Naive thymus-derived CD8-positive, alpha-beta T cell (primary cell): Measurements from ENCODE around the gene ABCA7. TPM values are rescaled to one million over a fixed set of nuclear protein-coding genes. Genes with fewer than 3 reads are reported as not detected.

ENCODE experiments used
- ATAC-seq, 2 donors: fragments of 150-1000 bp; cut with Tn5 transposase in 1 of 2; sonication (Bioruptor Pico), chemical (Tn5 transposase) in 1 of 2; 1 replicate in 1 of 2; 2 replicates in 1 of 2; pipeline ENCODE4 v1.10.0; 2021; ENCODE audit warnings: mild to moderate bottlenecking in 2 of 2, moderate library complexity in 2 of 2
- POLR2A ChIA-PET: fragments of 350-600 bp; sonication (Branson Sonifier 250); formaldehyde crosslinking; loops from one replicate; lab custom pipeline; 2021; ENCODE audit warnings: antibody characterized with exemption; lab: Charles Lee
- DNase-seq, 10 donors: peaks; one replicate each; pipeline versions ENCODE4 v3.0.0 to v3.0.0-alpha.2; 2020 to 2022
- H3K27ac Mint-ChIP-seq, 10 donors: one replicate each; pipeline ENCODE4 v1.8.0; 2020 to 2022; ENCODE audit warnings: mild to moderate bottlenecking in 10 of 10, mixed read lengths in 10 of 10, moderate library complexity in 4 of 10, inconsistent platforms in 1 of 10
- H3K27me3 Mint-ChIP-seq, 5 donors: one replicate each; pipeline ENCODE4 v1.8.0; 2021 to 2022; ENCODE audit warnings: mixed read lengths in 5 of 5
- H3K36me3 Mint-ChIP-seq, 3 donors: one replicate each; pipeline ENCODE4 v1.8.0; 2020 to 2022; ENCODE audit warnings: mixed read lengths in 3 of 3, mild to moderate bottlenecking in 2 of 3, inconsistent platforms in 1 of 3
- H3K4me1 Mint-ChIP-seq, 4 donors: one replicate each; pipeline ENCODE4 v1.8.0; 2021 to 2022; ENCODE audit warnings: mixed read lengths in 4 of 4
- H3K4me3 Mint-ChIP-seq, 10 donors: one replicate each; pipeline ENCODE4 v1.8.0; 2020 to 2022; ENCODE audit warnings: mild to moderate bottlenecking in 10 of 10, mixed read lengths in 10 of 10, moderate library complexity in 6 of 10, inconsistent platforms in 1 of 10
- H3K9me3 Mint-ChIP-seq, 9 donors: one replicate each; pipeline ENCODE4 v1.8.0; 2020 to 2022; ENCODE audit warnings: mixed read lengths in 9 of 9, mild to moderate bottlenecking in 3 of 9, inconsistent platforms in 1 of 9, moderate library complexity in 1 of 9
- polyA plus RNA-seq, 3 donors: library from polyadenylated mRNA; unstranded; fragments of 300-500 nt; fragmentation: Illumina TruSeq; gene quantifications; one replicate each; pipeline ENCODE4 v1.2.3, GENCODE V29; 2021
- total RNA-seq, 8 experiments: library from RNA in 2 of 8; stranded (reverse) in 2 of 8; gene quantifications; one replicate each; pipeline ENCODE4 v1.2.3 and lab custom pipeline; 2021 to 2026

ABCA7 gene
- total and polyA plus RNA-seq, 5 experiments from 2014 or later = 4.2 to 232 (median 14.4) TPM

DNA sequence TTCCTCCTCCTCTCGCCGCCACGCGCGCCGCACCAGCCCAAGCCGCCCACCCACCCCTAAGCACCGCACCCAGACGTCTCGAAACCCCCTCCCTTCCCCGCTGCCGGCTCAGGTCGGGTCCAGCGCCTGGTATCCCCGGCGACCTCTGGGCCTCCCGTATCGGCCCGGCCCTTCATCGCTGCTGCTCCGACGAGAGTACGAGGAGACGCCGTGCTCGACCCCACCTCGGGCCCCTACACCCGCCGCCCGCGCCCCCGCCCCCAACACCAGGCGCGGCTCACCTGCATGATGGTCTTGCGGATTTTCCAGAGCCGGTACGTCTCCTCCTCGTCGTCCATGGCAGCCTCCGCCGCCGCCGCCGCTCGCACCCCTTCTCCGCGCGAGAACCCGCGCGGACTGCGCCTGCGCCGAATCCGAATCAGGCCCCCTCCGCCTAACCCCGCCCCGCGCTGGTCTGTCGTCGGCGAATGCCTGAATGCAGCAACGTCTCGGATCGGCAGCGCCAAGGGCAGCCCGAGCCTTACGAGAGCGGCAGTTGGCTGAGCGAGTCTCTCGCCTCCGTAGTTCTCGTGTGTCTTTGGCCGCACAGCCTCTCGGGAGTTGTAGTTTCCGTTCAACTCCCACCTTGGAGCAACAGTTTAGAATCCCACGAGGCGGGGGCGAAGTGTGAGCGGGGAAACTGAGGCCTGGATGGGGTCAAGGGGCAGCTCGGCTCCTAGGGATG, 55.2 kb downstream of the ABCA7 start, which contains the start of gene POLR2E:
TSS of gene POLR2E (minus strand) at position 398 of the 724 bp plus-strand sequence. CDS start at position 338, 60 bp downstream.
- H3K4me3 Mint-ChIP-seq = peak within 1 kb of the TSS; percentile 88 to 97 (median 94)
- peak; percentile 96 to 100 (median 99) for DNase-seq
- ATAC-seq = peak; percentile 85 to 89
- peaks cover 0 to 2% (median 0%) of the 10 kb centered on the region in 9 donors for H3K9me3 Mint-ChIP-seq
- H3K36me3 Mint-ChIP-seq = peaks cover 0 to 18% (median 2%) of the 10 kb centered on the region in 3 donors
- no peaks in the 10 kb centered on the region for H3K27me3 Mint-ChIP-seq
- H3K4me1 Mint-ChIP-seq = peaks cover 18 to 61% (median 59%) of the 10 kb centered on the region in 4 donors
- peak within 1 kb of the TSS; percentile 77 to 97 (median 94) for H3K27ac Mint-ChIP-seq
- POLR2A ChIA-PET = interaction anchor here (0.6 to 16.6 kb wide), 13 partner anchors 9 to 232 kb away, joined by 3 to 621 read pairs (median 4); partner anchors contain the start of genes ABCA7, ARHGAP45, CIRBP and GPX4

DNA sequence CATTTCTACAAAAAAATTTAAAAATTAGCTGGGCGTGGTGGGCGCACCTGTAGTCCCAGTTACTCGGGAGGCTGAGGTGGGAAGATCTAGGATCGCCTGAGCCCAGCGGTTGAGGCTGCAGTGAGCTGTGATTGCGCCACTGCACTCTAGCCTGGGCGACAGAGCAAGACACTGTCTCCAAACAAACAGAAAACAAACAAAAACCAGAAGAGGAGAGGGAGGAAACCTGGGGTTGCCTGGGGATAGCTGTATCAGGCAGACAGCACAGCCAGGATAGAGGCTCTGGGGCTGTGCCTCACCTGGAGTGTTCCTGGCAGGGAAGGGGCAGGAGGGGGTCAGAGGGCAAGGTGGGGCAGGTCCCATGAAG, 57.9 kb downstream of the ABCA7 start:
- no peak for ATAC-seq
- Mint-ChIP-seq H3K27ac (peak overlapping the region in 5 of 10 donors; percentile 18 to 83 (median 62)), H3K4me3 (peak overlapping the region in 1 of 10 donors; percentile 11), H3K9me3 (peaks cover 0 to 2% (median 0%) of the 10 kb centered on the region in 9 donors), H3K36me3 (peaks cover 0 to 8% (median 0%) of the 10 kb centered on the region in 3 donors), H3K4me1 (peaks cover 20 to 70% (median 65%) of the 10 kb centered on the region in 4 donors), H3K27me3 (no peaks in the 10 kb centered on the region)
- POLR2A ChIA-PET = interaction anchor here (0.6 to 16.6 kb wide), 4 partner anchors 16 to 297 kb away, joined by 3 to 621 read pairs (median 3); partner anchors contain the start of gene ARHGAP45
- DNase-seq = no peak

DNA sequence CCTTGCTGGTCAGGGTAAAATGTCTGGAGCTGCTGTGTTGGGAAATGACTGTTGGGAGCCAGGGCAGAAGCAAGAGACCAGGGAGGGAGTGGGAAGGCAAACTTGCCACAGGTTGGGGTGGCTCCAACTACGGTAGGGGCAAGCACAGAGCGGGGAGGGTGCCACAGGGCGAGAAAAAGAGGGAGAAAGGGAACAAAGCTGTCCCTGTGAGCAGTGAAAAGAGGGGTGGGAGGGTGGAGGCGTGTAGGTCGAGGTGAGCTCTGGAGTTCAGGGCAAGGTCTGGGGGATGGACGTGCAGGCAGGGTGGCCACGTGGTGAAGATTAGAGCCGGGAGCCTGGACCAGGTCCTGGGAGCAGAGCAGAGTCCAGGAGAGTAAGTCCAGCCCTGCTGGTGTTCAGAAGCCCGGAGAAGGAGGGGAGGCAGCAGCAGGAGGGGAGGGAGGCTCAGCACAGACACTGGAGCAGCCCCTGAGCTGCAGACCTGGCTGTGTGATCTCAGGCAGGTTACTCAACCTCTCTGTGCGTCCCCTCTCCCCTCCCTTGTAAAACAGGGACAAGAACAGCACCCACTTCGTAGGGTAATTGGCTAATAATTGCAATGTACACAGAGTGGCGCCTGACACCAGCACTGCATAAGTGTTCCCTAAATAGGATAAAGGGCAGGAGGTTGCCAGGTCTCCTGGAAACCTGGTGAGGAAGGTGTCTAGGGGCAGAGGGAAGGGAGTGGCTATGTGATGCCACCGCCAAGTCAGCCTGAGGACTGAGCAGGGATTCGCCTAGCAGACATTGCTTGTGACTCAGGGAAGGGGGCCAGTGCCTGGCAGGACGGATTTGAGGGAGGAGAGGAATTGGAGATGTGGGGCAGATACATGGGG, 58.5 kb downstream of the ABCA7 start:
- Mint-ChIP-seq H3K27me3 (no peaks in the 10 kb centered on the region), H3K4me1 (peaks cover 20 to 69% (median 63%) of the 10 kb centered on the region in 4 donors), H3K9me3 (peaks cover 0 to 2% (median 0%) of the 10 kb centered on the region in 9 donors), H3K27ac (peak overlapping the region in 7 of 10 donors; percentile 19 to 83 (median 62)), H3K36me3 (peaks cover 0 to 4% (median 0%) of the 10 kb centered on the region in 3 donors), H3K4me3 (peak overlapping the region in 2 of 10 donors; percentile 10 to 22)
- DNase-seq = no peak
- POLR2A ChIA-PET = interaction anchor here (0.7 to 16.6 kb wide), 3 partner anchors 21 to 298 kb away, joined by 3 to 621 read pairs (median 3); partner anchors contain the start of gene ARHGAP45
- no peak for ATAC-seq

DNA sequence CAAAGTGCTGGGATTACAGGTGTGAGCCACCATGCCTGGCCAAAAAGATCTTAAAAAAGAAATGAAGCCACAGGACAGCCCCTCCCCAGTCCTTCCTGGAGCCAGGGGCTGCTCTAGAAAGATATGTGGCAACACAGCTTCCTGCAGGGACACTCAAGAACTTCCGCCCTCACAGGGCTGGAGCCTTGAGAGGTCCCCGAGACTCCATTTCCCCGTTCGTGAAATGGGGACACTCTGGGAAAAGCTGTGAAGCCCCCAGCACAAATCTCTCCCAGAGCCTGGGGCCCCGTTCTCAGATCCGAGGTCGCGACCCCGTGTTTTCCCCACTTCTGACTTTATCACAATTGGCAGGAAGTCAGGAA, 61.4 kb downstream of the ABCA7 start:
- no peaks in the 10 kb centered on the region for H3K36me3 Mint-ChIP-seq
- H3K4me3 Mint-ChIP-seq = peak overlapping the region; percentile 41 to 81 (median 64)
- DNase-seq (no peak), ATAC-seq (no peak)
- POLR2A ChIA-PET = interaction anchor here (1.2 to 16.6 kb wide), 3 partner anchors 24 to 74 kb away, joined by 3 to 621 read pairs (median 7); partner anchors contain the start of genes ARHGAP45 and CNN2
- H3K4me1 Mint-ChIP-seq = peaks cover 14 to 57% (median 42%) of the 10 kb centered on the region in 4 donors
- H3K27ac Mint-ChIP-seq = peak overlapping the region; percentile 66 to 95 (median 85)
- no peaks in the 10 kb centered on the region for H3K27me3 Mint-ChIP-seq
- H3K9me3 Mint-ChIP-seq = peaks cover 0 to 2% (median 0%) of the 10 kb centered on the region in 9 donors

DNA sequence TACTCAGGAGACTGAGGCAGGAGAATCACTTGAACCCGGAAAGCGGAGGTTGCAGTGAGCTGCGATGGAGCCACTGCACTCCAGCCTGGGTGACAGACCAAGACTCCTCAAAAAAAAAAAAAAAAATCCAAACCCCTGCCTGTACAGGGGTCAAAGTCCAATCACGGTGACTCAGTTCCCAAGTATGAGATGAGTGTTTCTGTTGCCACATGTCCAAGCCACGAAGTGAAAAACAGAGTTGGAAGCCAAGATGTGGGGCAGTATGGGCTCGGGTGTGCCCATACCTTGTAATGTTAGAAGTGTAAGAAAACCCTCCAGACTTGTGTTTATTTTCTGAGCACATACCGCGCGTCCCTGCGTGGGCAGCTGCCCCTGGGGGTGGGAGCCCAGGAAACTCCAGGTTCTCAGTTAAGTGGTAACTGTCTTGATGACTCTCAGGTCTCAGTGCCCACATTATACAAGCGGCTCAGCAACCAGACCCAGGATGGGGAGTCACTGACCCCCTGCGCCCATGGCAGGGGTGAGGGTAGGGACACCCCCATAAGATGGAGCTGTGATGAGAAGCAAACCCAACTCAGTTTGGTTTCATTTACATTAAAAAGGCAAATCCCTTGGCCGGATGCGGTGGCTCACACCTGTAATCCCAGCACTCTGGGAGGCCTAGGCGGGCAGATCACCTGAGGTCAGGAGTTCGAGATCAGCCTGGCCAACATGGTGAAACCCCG, 62.7 kb downstream of the ABCA7 start:
- POLR2A ChIA-PET = interaction anchor here (0.7 to 16.6 kb wide), 10 partner anchors 8 to 1376 kb away, joined by 3 to 621 read pairs (median 7); partner anchors contain the start of genes ARHGAP45, CIRBP and POLR2E
- no peak for ATAC-seq
- Mint-ChIP-seq H3K9me3 (peaks cover 0 to 2% (median 0%) of the 10 kb centered on the region in 9 donors), H3K27me3 (no peaks in the 10 kb centered on the region), H3K36me3 (peaks cover 0 to 7% (median 0%) of the 10 kb centered on the region in 3 donors), H3K4me1 (peaks cover 14 to 54% (median 42%) of the 10 kb centered on the region in 4 donors), H3K27ac (peak overlapping the region; percentile 37 to 97 (median 94)), H3K4me3 (peak overlapping the region; percentile 12 to 81 (median 60))
- peak in 1 of 10 donors; percentile 61 for DNase-seq

DNA sequence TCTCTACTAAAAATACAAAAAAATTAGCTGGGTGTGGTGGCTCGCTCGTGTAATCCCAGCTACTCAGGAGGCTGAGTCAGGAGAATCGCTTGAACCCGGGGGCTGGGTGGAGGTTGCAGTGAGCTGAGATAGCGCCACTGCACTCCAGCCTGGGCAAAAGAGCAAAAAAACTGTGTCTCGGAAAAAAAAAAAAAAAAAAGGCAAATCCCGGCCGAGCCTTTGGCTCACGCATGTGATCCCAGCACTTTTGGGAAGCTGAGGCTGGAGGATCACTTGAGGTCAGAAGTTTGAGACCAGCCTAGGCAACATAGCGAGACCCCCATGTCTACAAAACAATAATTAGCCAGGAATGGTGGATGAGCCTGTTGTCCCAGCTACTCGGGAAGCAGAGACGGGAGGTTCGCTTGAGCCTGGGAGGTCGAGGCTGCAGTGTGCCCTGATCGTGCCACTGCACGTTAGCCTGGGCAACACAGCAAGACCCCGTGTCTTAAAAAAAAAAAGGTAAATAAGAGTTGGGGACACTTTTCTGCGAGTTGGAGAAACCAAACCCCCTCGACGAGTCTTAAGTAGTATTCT, 63.3 kb downstream of the ABCA7 start:
- POLR2A ChIA-PET = interaction anchor here (0.5 to 16.6 kb wide), 17 partner anchors 9 to 1375 kb away, joined by 3 to 621 read pairs (median 4); partner anchors contain the start of genes ARHGAP45, CIRBP, POLR2E and SBNO2
- DNase-seq (no peak), ATAC-seq (no peak)
- H3K27ac Mint-ChIP-seq = peak overlapping the region; percentile 37 to 97 (median 94)
- peak overlapping the region; percentile 43 to 84 (median 76) for H3K4me3 Mint-ChIP-seq
- H3K36me3 Mint-ChIP-seq = peaks cover 0 to 7% (median 0%) of the 10 kb centered on the region in 3 donors
- no peaks in the 10 kb centered on the region for H3K9me3 Mint-ChIP-seq
- H3K4me1 Mint-ChIP-seq = peaks cover 14 to 49% (median 36%) of the 10 kb centered on the region in 4 donors
- H3K27me3 Mint-ChIP-seq = no peaks in the 10 kb centered on the region

DNA sequence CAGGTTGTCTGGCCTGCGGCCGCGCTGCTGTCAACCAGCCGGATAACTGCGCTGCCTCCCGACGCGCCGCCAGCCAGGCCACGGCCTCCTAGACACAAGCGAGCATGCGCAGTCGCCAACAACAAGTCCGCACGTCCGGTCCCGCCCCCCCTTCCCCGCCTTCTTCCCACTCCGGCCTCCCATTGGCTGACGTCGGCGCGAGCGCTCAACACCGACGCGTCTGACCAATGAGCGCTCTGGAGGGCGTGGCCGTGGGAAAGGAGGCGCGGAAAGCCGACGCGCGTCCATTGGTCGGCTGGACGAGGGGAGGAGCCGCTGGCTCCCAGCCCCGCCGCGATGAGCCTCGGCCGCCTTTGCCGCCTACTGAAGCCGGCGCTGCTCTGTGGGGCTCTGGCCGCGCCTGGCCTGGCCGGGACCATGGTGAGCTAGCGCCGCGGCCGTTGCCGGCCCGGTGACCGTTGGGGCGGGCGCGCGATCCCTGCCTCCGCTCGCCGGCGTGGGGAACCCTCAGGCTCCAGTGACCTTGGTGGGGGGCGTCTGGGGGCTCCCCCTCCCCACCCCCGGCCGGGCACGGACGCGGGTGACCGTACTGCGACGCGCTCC, 63.9 kb downstream of the ABCA7 start, which contains the start of gene GPX4:
TSS of gene GPX4 (plus strand) at position 287 of the 603 bp plus-strand sequence. CDS start at position 337, 50 bp downstream.
- POLR2A ChIA-PET = interaction anchor here (0.5 to 16.6 kb wide), 22 partner anchors 9 to 1375 kb away, joined by 3 to 621 read pairs (median 4); partner anchors contain the start of genes ARHGAP45, ATP5F1D, CIRBP and FAM174C
- no peaks in the 10 kb centered on the region for H3K9me3 Mint-ChIP-seq
- H3K27me3 Mint-ChIP-seq = no peaks in the 10 kb centered on the region
- H3K4me3 Mint-ChIP-seq = peak within 1 kb of the TSS; percentile 66 to 87 (median 76)
- ATAC-seq = peak; percentile 85 to 89
- H3K4me1 Mint-ChIP-seq = peaks cover 12 to 47% (median 32%) of the 10 kb centered on the region in 4 donors
- DNase-seq = peak; percentile 90 to 99 (median 98)
- H3K36me3 Mint-ChIP-seq = peaks cover 0 to 7% (median 0%) of the 10 kb centered on the region in 3 donors
- H3K27ac Mint-ChIP-seq = peak within 1 kb of the TSS; percentile 37 to 97 (median 94)

DNA sequence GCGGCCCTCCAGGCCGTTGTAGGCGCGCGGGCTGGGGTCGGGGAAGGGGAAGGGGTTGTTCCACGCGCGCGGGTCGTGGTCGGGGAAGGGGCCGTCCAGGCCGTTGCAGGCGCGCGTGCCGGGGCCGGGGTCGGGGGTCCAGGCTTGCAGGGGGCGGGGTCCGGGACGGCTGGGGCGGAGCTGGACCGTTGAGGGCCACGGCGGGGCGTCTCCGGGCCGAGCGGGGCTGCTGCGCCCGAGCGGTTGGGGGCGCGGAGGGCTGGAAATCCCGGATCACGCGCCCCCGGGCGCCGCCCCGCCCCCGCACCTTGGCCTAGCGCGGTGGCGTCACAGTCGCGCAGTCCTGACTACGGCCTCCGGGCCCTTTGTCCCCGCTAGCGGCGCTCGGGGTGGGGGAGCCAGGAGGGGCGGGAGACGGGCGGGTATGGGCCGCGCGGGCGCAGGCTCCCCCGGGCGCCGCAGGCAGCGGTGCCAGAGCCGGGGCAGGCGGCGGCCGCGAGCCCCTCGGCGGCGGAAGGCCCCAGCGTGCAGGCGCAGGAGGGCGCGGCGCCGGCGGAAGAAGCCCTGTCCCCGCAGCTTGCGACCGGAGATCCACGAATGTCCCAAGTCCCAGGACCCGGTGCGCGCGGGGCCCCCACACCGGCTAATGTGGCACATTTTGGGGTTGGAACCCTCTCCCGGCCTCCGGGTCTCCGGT, 64.6 kb downstream of the ABCA7 start:
- H3K4me1 Mint-ChIP-seq = peaks cover 10 to 43% (median 29%) of the 10 kb centered on the region in 4 donors
- peaks cover 0 to 7% (median 0%) of the 10 kb centered on the region in 3 donors for H3K36me3 Mint-ChIP-seq
- H3K27me3 Mint-ChIP-seq = no peaks in the 10 kb centered on the region
- peak; percentile 54 to 84 (median 73) for DNase-seq
- H3K27ac Mint-ChIP-seq = peak overlapping the region in 8 of 10 donors; percentile 25 to 90 (median 80)
- ATAC-seq = peak; percentile 47 to 49
- H3K9me3 Mint-ChIP-seq = no peaks in the 10 kb centered on the region
- peak overlapping the region; percentile 63 to 87 (median 75) for H3K4me3 Mint-ChIP-seq
- POLR2A ChIA-PET = interaction anchor here (0.6 to 16.6 kb wide), 21 partner anchors 8 to 471 kb away, joined by 3 to 621 read pairs (median 4); partner anchors contain the start of genes ARHGAP45, ATP5F1D, CIRBP and FAM174C

DNA sequence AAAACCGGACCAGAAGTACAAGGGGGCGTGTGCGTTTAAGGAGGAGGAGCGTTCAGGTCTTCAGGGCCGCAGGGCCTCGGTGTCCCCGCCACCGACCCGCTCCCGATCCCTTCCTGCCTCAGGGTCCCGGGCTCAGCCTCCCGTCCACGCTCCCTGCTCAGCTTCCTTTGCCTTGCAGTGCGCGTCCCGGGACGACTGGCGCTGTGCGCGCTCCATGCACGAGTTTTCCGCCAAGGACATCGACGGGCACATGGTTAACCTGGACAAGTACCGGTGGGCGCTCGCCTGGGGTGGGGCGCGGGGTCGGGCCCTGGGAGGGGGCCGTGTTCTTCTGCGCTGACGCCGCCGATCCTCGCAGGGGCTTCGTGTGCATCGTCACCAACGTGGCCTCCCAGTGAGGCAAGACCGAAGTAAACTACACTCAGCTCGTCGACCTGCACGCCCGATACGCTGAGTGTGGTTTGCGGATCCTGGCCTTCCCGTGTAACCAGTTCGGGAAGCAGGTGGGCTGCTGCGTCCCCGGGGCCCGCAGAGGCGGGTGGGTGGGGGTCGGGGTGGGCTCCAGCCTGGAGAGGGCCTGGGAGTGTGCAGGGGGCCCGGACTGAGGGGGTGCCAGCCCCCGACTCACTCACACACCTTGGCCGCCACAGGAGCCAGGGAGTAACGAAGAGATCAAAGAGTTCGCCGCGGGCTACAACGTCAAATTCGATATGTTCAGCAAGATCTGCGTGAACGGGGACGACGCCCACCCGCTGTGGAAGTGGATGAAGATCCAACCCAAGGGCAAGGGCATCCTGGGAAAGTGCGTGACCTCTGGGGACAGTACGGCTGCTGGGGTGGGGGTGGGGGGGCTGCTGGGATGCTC, 65.3 kb downstream of the ABCA7 start:
- peaks cover 0 to 7% (median 0%) of the 10 kb centered on the region in 3 donors for H3K36me3 Mint-ChIP-seq
- ATAC-seq (peak in 1 of 2 donors; percentile 1), DNase-seq (no peak)
- peak overlapping the region; percentile 63 to 87 (median 76) for H3K4me3 Mint-ChIP-seq
- no peaks in the 10 kb centered on the region for H3K9me3 Mint-ChIP-seq
- no peaks in the 10 kb centered on the region for H3K27me3 Mint-ChIP-seq
- POLR2A ChIA-PET = interaction anchor here (0.5 to 16.6 kb wide), 17 partner anchors 7 to 414 kb away, joined by 3 to 621 read pairs (median 4); partner anchors contain the start of genes ARHGAP45, ATP5F1D, CIRBP and RNU6-2
- H3K27ac Mint-ChIP-seq = peak overlapping the region in 9 of 10 donors; percentile 23 to 90 (median 80)
- peaks cover 7 to 38% (median 22%) of the 10 kb centered on the region in 4 donors for H3K4me1 Mint-ChIP-seq
